K562 (cell line): Measurements from ENCODE around the gene PPDPF. TPM values are rescaled to one million over a fixed set of nuclear protein-coding genes. Genes with fewer than 3 reads are reported as not detected.

Experiments
- ATAC-seq: fragments of 200-7000 bp; cut with Tn5 transposase; 3 replicates; pipeline ENCODE4 v1.9.1; 2020; ENCODE audit warnings: moderate library complexity
- BruUV-seq: library from RNA; stranded (reverse); fragments of 400-500 nt; replicated peaks from 2 replicates; lab custom pipeline; 2021; lab: Mats Ljungman, UMichigan
- CTCF ChIA-PET: fragments of 300-600 bp; formaldehyde crosslinking; extraction: SDS; loops from one replicate; lab custom pipeline; 2021; ENCODE audit warnings: low intra/inter-chr PET ratio; lab: Yijun Ruan, JAX
- POLR2A ChIA-PET: fragments of 300-600, 350-650 bp; sonication (Branson Sonifier 250); formaldehyde crosslinking; extraction: SDS; loops from one replicate; lab custom pipeline; 2021; ENCODE audit warnings: antibody characterized with exemption, inconsistent platforms; lab: Yijun Ruan, JAX
- DNase-seq, 4 experiments: peaks; one replicate each; pipeline versions ENCODE4 v3.0.0 to v3.0.0-alpha.2; 2011 to 2018; ENCODE audit warnings: low spot score in 3 of 4, mixed read lengths in 3 of 4; ENCODE audit errors: extremely low read depth in 1 of 4
- FAIRE-seq: peaks from 2 replicates; lab custom pipeline; 2011; peaks lifted over from hg19 to GRCh38; lab: Jason Lieb, UNC
- H2AFZ ChIP-seq: 2 replicates; pipeline ENCODE4 v1.6.0; 2011; ENCODE audit warnings: low read depth, low read length, control low read depth, inconsistent platforms
- H3K27ac ChIP-seq: fragments of 200-600 bp; 3 replicates; pipeline ENCODE4 v1.8.0; 2011; ENCODE audit warnings: low read depth, mild to moderate bottlenecking, control low read depth, inconsistent platforms, low read length, moderate library complexity, mixed read lengths; ENCODE audit errors: extremely low read depth
- H3K27me3 ChIP-seq, 2 experiments: fragments of 300-600 bp in 1 of 2; 2 replicates in 1 of 2; 3 replicates in 1 of 2; pipeline versions ENCODE4 v1.6.0 to v1.8.0; 2011; ENCODE audit warnings: inconsistent platforms in 2 of 2, low read length in 2 of 2, mild to moderate bottlenecking in 1 of 2, mixed read lengths in 1 of 2, moderate library complexity in 1 of 2; ENCODE audit not compliant: control insufficient read depth in 2 of 2, insufficient read depth in 2 of 2
- H3K36me3 ChIP-seq: fragments of 300-600 bp; 3 replicates; pipeline ENCODE4 v1.8.0; 2011; ENCODE audit warnings: mild to moderate bottlenecking, low read length, inconsistent platforms; ENCODE audit not compliant: control insufficient read depth, insufficient read depth
- H3K4me1 ChIP-seq, 2 experiments: fragments of 200-600 bp in 1 of 2; replicated peaks in 1 of 2; 2 replicates in 1 of 2; 3 replicates in 1 of 2; pipeline versions ENCODE4 v1.5.1 to v1.8.0; 2011; ENCODE audit warnings: inconsistent platforms in 2 of 2, low read length in 2 of 2, mild to moderate bottlenecking in 1 of 2, mixed read lengths in 1 of 2, moderate library complexity in 1 of 2; ENCODE audit not compliant: control insufficient read depth in 2 of 2, insufficient read depth in 2 of 2
- H3K4me2 ChIP-seq: 2 replicates; pipeline ENCODE4 v1.6.1; 2011; ENCODE audit warnings: low read length, control low read depth, inconsistent platforms, mixed read lengths; ENCODE audit not compliant: insufficient read depth
- H3K4me3 ChIP-seq: fragments of 200-600 bp; sonication (generic), shearing (Covaris generic); 2 replicates; pipeline ENCODE4 v1.5.1; 2016; ENCODE audit warnings: control low read depth, inconsistent platforms
- H3K79me2 ChIP-seq: fragments of 200-600 bp; 3 replicates; pipeline ENCODE4 v1.8.0; 2011; ENCODE audit warnings: low read length, inconsistent platforms; ENCODE audit not compliant: control insufficient read depth, insufficient read depth
- H3K9ac ChIP-seq, 2 experiments: 2 replicates each; pipeline versions ENCODE4 v1.6.0 to v1.6.1; 2011; ENCODE audit warnings: low read depth in 2 of 2, low read length in 2 of 2, control low read depth in 1 of 2, inconsistent platforms in 1 of 2, mild to moderate bottlenecking in 1 of 2, mixed read lengths in 1 of 2; ENCODE audit not compliant: insufficient read depth in 1 of 2
- H3K9me1 ChIP-seq: one replicate; pipeline ENCODE4 v1.6.0; 2011; ENCODE audit warnings: inconsistent platforms, mild to moderate bottlenecking, low read length, moderate library complexity; ENCODE audit not compliant: control insufficient read depth, insufficient read depth
- H3K9me3 ChIP-seq: replicated peaks from 2 replicates; pipeline ENCODE4 v1.5.1; 2011; ENCODE audit warnings: low read depth, low read length, inconsistent platforms; ENCODE audit not compliant: control insufficient read depth, insufficient read depth
- H4K20me1 ChIP-seq: replicated peaks from 2 replicates; pipeline ENCODE4 v1.6.1; 2011; ENCODE audit warnings: low read length, inconsistent platforms, mixed read lengths; ENCODE audit not compliant: control insufficient read depth, insufficient read depth
- ATF3 ChIP-seq, 2 experiments: fragments of 450-650 bp in 1 of 2; sonication (generic) in 1 of 2; formaldehyde crosslinking in 1 of 2; IDR thresholded peaks in 1 of 2; conservative IDR thresholded peaks in 1 of 2; 2 replicates each; pipeline versions ENCODE4 v1.6.1 to v1.8.1; 2016 to 2023; ENCODE audit warnings: mild to moderate bottlenecking in 2 of 2, moderate library complexity in 2 of 2, inconsistent platforms in 1 of 2, missing genetic modification reagents in 1 of 2
- CBFA2T3 ChIP-seq: fragments of 450-650 bp; IDR thresholded peaks from 2 replicates; pipeline ENCODE4 v1.6.1; 2017
- CEBPG ChIP-seq, 3 experiments: fragments of 200-800 bp in 1 of 3; sonication (Bioruptor generic) in 1 of 3; sonication (generic) in 1 of 3; formaldehyde crosslinking in 1 of 3; IDR thresholded peaks in 2 of 3; conservative IDR thresholded peaks in 1 of 3; 2 replicates each; pipeline versions ENCODE4 v1.6.1 to v1.8.0; 2016 to 2022; ENCODE audit warnings: missing compliant biosample characterization in 2 of 3, missing genetic modification characterization in 2 of 3, mild to moderate bottlenecking in 1 of 3, missing genetic modification reagents in 1 of 3
- CTBP1 ChIP-seq: fragments of 450-650 bp; IDR thresholded peaks from 2 replicates; pipeline ENCODE4 v1.6.1; 2016; ENCODE audit warnings: borderline replicate concordance
- ETV6 ChIP-seq, 3 experiments: fragments of 150-350 bp in 1 of 3; sonication (generic) in 1 of 3; formaldehyde crosslinking in 1 of 3; IDR thresholded peaks; 2 replicates each; pipeline versions ENCODE4 v1.6.1 to v1.8.0; 2014 to 2022; ENCODE audit warnings: borderline replicate concordance in 2 of 3, low read depth in 2 of 3, antibody characterized with exemption in 1 of 3, low read length in 1 of 3, mild to moderate bottlenecking in 1 of 3, missing genetic modification reagents in 1 of 3
- FOXA1 ChIP-seq: fragments of 450-650 bp; IDR thresholded peaks from 2 replicates; pipeline ENCODE4 v1.6.1; 2016; ENCODE audit warnings: mild to moderate bottlenecking, borderline replicate concordance
- FOXA3 ChIP-seq, 2 experiments: fragments of 450-650 bp in 1 of 2; sonication (generic) in 1 of 2; formaldehyde crosslinking; IDR thresholded peaks in 1 of 2; conservative IDR thresholded peaks in 1 of 2; 2 replicates each; pipeline versions ENCODE4 v1.4.0 to v1.8.0; 2020 to 2022; ENCODE audit warnings: mild to moderate bottlenecking in 2 of 2, missing genetic modification reagents in 1 of 2
- LEF1 ChIP-seq: fragments of 450-650 bp; IDR thresholded peaks from 2 replicates; pipeline ENCODE4 v1.6.1; 2016; ENCODE audit warnings: mild to moderate bottlenecking
- MEF2A ChIP-seq: IDR thresholded peaks from 2 replicates; pipeline ENCODE4 v1.6.1; 2011; ENCODE audit warnings: low read depth, mild to moderate bottlenecking, low read length, moderate library complexity; ENCODE audit not compliant: control insufficient read depth
- MEF2D ChIP-seq: conservative IDR thresholded peaks from 2 replicates; pipeline ENCODE4 v1.6.1; 2016; ENCODE audit warnings: low read depth, missing genetic modification characterization, missing compliant biosample characterization
- NR4A1 ChIP-seq, 2 experiments: fragments of 250-450 bp in 1 of 2; fragments of 450-650 bp in 1 of 2; sonication (Bioruptor Pico) in 1 of 2; IDR thresholded peaks; 2 replicates each; pipeline versions ENCODE4 v1.4.0 to v1.6.1; 2016 to 2020; ENCODE audit warnings: mild to moderate bottlenecking in 2 of 2, missing compliant biosample characterization in 1 of 2, missing genetic modification characterization in 1 of 2, moderate library complexity in 1 of 2
- NRF1 ChIP-seq, 2 experiments: fragments of 450-650 bp; IDR thresholded peaks in 1 of 2; conservative IDR thresholded peaks in 1 of 2; 2 replicates each; pipeline ENCODE4 v1.6.1; 2014; ENCODE audit warnings: mild to moderate bottlenecking in 2 of 2
- ZNF146 ChIP-seq: IDR thresholded peaks from one replicate; pipeline ENCODE4 v1.6.1; 2018; ENCODE audit warnings: missing compliant biosample characterization; ENCODE audit not compliant: unreplicated experiment
- ZNF551 ChIP-seq: fragments of 250-450 bp; sonication (Bioruptor Pico); IDR thresholded peaks from 2 replicates; pipeline ENCODE4 v1.5.0; 2021; ENCODE audit warnings: mild to moderate bottlenecking, moderate library complexity
- WGBS: fragments of 100-300 bp; shearing (Covaris generic); methylation state at CpG from one replicate; pipeline ENCODE4 v1.1.6; 2016; ENCODE audit warnings: low coverage, mixed read lengths; ENCODE audit not compliant: insufficient coverage; ENCODE audit errors: missing lambda C conversion rate; 5-methylcytosine and 5-hydroxymethylcytosine counted together
- in situ Hi-C: fragments of 300-500 bp; cut with MboI; formaldehyde crosslinking; loops from 4 replicates; pipeline ENCODE4 v1.15.0; 2018; ENCODE audit warnings: inconsistent platforms, mixed read lengths
- intact Hi-C: fragments of 100-400 bp; cut with micrococcal nuclease; formaldehyde crosslinking; loops from 2 replicates; pipeline ENCODE4 v1.14.2; 2022
- polyA plus RNA-seq, 8 experiments: library from polyadenylated mRNA; depleted of rRNA in 4 of 8; stranded (reverse) in 5 of 8; unstranded in 3 of 8; fragments of >200 nt; fragmentation: Nextera tagmentation in 2 of 8; fragmentation: Illumina TruSeq in 1 of 8; extraction: Ambion mirVana in 2 of 8; extraction: Trizol in 1 of 8; gene quantifications; 2 replicates each; pipeline versions ENCODE4 v1.2.1 to v1.2.3, GENCODE V29; 2011 to 2014; ENCODE audit warnings: inconsistent platforms in 1 of 8, missing spikeins in 1 of 8
- total RNA-seq, 7 experiments: library from RNA; depleted of rRNA in 6 of 7; stranded (reverse); fragments of >200 nt in 6 of 7; fragmentation: Illumina TruSeq in 2 of 7; extraction: Trizol in 2 of 7; gene quantifications; 2 replicates each; pipeline versions ENCODE4 v1.2.1 to v1.2.3, GENCODE V29; 2011 to 2021; ENCODE audit warnings: low replicate concordance in 1 of 7

PPDPF gene
- total and polyA plus RNA-seq, 9 of the 15 experiments (the other 6 are each of a cell fraction or from before 2014, with no cell fraction given), result 0.77 to 233 (median 10.5) TPM

- H4K20me1 ChIP-seq, result no peaks in the 10 kb centered on the region
- no peak overlapping the region for H3K4me2 ChIP-seq
- H3K4me3 ChIP-seq, result no peak overlapping the region
- no peaks in the 10 kb centered on the region for H3K9me1 ChIP-seq
- FAIRE-seq (no peak), DNase-seq (no peak), ATAC-seq (no peak; the same call in 2 of the 3 replicates)
- no peak overlapping the region for H3K9ac ChIP-seq
- in situ Hi-C loops, result no loop called here
- no peak overlapping the region for H3K27ac ChIP-seq
- peaks cover 0 to 13% of the 10 kb centered on the region in 2 experiments; a peak in 4 of 5 replicates for H3K4me1 ChIP-seq
- POLR2A ChIA-PET, result interaction anchor here (0.6 to 3.1 kb wide), 3 partner anchors 9 to 12 kb away, joined by 3 to 9 read pairs (median 7); partner anchors contain the start of gene PPDPF
- intact Hi-C loops, result no loop called here
- BruUV-seq, result no TSS peak
- WGBS, result 4% methylated on average over 9 of the region's 9 CpGs
- no peaks in the 10 kb centered on the region for H3K79me2 ChIP-seq
- no peak overlapping the region for H2AFZ ChIP-seq
- CTCF ChIA-PET, result no interaction called here
- H3K27me3 ChIP-seq, result peaks cover 32 to 51% of the 10 kb centered on the region in 2 experiments
- peaks cover 6% of the 10 kb centered on the region for H3K9me3 ChIP-seq
- no peaks in the 10 kb centered on the region for H3K36me3 ChIP-seq
- TF ChIP-seq CBFA2T3 (no peak), ZNF551 (CRISPR knock-in tag) (no peak), CEBPG (CRISPR knock-in tag; IDR thresholded peaks at IDR 0.05) (peak; percentile 83), CEBPG (tag; conservative IDR thresholded peaks at IDR 0.05 in 1 of 2, IDR thresholded peaks at IDR 0.05 in 1 of 2) (peak; percentile 88 to 95), MEF2A (peak; percentile 3; the same call in 1 of the 2 replicates), MEF2D (tag) (peak; percentile 85), FOXA1 (no peak), NR4A1 (CRISPR knock-in tag; IDR thresholded peaks at IDR 0.05) (no peak), NR4A1 (tag; IDR thresholded peaks at IDR 0.05) (no peak), CTBP1 (0 out of 2 replicates have a peak, but pooled peaks have one; percentile 16), ATF3 (IDR thresholded peaks at IDR 0.05) (peak; percentile 84), ATF3 (CRISPR knock-in tag; conservative IDR thresholded peaks at IDR 0.05) (no peak), FOXA3 (CRISPR knock-in tag; conservative IDR thresholded peaks at IDR 0.05 in 1 of 2, IDR thresholded peaks at IDR 0.05 in 1 of 2) (0 out of 4 replicates have a peak, but pooled peaks of 1 of the 2 experiments have one; percentile 32), LEF1 (no peak), ZNF146 (CRISPR knock-in tag) (no peak), ETV6 (IDR thresholded peaks at IDR 0.05; ENCODE audit: borderline replicate concordance in 1 of 2, low read depth in 2 of 2, low read length in 1 of 2) (no peak), ETV6 (CRISPR knock-in tag; IDR thresholded peaks at IDR 0.05; ENCODE audit: borderline replicate concordance) (no peak), NRF1 (conservative IDR thresholded peaks at IDR 0.05 in 1 of 2, IDR thresholded peaks at IDR 0.05 in 1 of 2) (peak in 1 of 2 experiments; percentile 46; a peak in 2 of 4 replicates)
These were observed 11.4 kb upstream of the PPDPF start for GRCh38 chr20:63509088-63509564.
